LHCN-M2 (cell line): Measurements from ENCODE around the gene FGFR4. TPM values are rescaled to one million over a fixed set of nuclear protein-coding genes. Genes with fewer than 3 reads are reported as not detected.
A peak's percentile ranks its signal among the peaks of the same experiment; 100 is the strongest.

Experiments
- DNase-seq: peaks from one replicate; pipeline ENCODE4 v3.0.0-alpha.2; 2012; ENCODE audit warnings: low read depth
- total RNA-seq: library from RNA; depleted of rRNA; stranded (reverse); fragments of >200 nt; gene quantifications from 2 replicates; pipeline ENCODE4 v1.2.3, GENCODE V29; 2014

The FGFR4 gene
- total RNA-seq, 1 experiment from 2014 or later = 56.0 TPM

DNA sequence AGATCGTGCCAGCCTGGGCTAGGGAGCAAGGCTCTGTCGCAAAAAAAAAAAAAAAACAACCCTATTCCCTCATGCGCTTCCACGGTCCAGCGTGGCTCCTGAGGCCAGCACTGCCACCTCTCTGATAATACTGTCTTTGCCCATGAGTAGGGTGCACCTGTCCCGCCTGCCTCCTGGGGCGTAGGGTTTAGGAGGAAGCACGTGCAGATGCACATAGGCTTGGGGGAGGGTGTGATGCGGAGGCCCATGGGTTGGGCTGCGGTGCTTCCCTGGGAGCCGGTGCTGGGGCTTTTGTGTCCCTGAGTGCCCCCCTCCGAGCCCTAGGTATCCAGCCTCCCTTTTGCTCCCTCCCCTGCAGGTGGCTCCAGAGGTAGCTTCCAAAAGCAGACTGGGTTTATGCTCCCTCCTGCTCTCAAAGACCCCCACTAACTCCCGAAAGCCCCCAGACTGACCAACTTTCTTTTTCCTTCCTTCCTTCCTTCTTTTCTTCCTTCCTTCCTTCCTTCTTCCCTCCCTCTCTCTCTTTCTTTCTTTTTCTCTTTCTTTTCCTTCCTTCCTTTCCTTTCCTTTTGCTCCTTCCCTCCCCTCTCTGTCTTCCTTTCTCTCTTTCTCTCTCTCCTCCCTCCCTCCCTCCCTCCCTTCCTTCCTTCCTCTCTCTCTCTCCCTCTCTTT, 12.8 kb downstream of the FGFR4 start:
- DNase-seq = peak; percentile 27

GRCh38 chr5:177100714-177101121, 14.0 kb downstream of the FGFR4 start:
- peak; percentile 91 for DNase-seq

GRCh38 chr5:177103523-177104253, 17.0 kb downstream of the FGFR4 start:
- DNase-seq = peak; percentile 84

DNA sequence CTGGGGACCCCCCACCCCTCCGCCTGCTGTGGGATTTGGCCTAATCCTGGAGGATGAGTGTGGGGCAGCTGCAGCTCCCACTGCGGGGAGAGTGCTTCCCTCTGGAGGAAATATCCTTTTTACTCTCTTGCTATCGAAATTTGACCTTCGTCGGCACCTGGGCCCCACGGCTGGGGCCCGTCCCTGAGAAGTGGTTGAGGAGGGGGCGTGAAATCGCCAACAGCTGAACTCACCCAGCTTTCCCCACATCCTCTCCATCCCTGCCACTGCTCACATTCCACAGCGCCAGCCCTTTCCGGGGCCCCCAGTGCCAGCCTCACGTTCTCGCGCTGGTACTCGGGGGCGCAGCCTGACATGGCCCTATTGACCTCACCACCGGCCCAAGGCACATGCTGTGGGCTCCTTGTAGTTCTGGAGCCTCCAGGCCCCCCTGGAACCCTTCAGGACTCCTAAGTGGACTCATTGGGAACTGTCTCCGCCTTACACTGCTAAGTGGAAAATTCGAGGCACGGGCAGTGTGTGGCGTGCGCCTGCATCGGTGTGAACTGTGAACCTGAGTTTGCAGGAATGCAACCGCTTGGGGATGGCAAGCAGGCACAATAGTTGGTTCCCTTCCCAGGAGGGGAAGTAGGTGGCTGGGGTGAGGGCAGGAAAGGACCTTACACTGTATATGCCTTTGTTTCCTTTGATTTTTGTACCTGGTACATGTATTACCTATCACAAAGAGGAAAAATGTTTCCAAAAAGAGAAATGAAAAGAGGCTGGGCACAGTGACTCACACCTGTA, 19.2 kb downstream of the FGFR4 start:
- no peak for DNase-seq

DNA sequence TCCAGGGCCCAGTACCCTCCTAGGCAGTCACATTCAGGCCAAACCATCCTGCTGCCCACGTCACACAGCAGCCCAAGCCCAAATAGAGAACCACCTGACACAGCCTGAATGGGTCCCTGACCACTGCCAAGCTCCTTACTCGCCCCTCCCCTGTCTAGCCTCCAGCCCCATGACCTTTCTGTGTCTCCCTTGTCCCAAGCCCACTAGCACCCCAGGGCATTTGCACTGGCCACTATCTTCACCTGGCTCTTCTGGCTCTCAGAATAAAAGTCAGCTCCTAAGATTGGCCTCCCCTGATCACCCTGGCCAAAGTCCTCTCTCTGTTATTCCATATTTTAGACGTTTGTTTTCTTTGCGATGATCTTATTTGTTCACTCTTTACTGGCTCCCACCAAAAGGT, 20.4 kb downstream of the FGFR4 start:
- DNase-seq = no peak

DNA sequence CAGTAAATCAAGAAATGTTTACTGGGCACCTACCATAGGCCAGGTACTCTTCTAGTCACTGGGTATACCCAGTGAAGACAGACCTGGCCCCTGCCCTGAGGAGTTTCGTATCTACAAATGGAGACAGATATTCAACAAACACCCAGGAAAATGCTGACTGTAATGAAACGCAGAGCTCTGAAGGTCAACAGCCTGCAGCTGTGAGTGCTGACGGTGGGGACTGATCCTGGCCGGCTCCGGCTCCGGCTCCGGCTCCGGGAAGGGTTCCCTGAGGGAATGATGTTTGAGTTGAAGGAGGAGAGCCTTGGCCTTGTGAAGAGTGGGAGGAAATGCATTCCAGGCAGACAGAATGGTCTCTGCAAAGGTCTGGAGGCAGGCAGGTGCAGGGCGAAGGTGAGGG, 23.1 kb downstream of the FGFR4 start:
- DNase-seq = no peak

DNA sequence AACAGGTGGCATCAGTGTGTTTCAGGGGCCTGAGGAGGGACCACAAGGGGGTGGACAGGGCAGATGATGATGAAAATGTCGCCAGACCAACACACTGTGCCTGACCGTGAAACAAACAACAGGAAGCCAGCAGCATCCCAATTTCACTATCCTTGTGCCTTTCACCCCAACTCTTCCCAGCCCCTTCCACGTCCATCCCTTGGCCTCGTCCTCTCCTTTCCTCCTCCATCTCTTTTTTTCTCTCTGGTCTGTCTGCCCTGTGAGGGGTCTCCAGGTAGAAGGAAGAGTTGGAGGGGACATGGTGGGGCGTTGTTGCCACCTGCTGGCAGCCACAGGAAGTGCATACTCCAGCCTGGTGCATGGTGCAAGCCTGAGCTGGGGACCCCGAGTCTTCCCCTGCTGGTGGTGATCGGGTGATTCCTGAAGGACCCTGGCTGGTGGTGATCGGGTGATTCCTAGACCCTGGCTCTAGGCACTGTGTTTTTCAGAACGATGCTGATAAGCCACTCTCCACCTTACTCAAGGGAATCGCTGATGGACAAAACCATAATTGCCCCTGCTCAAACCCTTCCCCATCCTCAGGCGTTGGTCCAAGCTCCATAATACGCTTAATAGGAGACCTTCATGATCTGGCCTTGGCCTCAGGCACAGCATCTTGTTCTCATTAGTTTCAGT, 25.1 kb downstream of the FGFR4 start:
- DNase-seq = peak; percentile 43

DNA sequence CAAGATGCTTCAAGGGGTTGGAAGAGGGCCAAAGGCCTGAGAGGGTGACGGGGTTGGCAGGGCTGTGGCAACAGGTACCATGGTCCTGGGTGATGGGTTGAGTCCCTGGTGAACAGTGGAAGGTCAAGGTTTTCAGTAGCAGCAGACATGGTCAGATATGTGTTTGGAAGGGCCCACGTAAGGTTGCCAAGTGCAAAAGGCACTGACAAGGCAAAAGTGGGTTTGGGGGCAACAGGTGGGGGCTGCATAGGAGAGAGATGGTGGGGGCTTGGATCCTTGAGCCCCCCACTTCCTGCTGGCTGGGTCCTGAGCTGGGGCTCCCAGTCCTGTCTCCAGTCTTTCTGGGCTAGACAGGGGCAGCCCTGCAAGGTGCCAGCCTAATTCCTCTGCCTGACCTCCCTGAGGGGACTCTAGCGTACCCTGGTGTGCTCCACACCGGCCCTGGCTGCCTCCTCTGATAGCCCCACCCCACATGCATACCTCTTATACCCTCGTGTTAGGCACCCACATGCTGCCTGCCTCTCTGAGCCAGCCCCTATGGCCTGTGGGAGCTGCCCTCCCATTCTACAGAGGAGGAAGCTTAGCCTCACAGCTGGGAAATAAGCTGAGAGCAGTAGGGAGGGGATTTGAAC, 26.0 kb downstream of the FGFR4 start:
- DNase-seq = no peak

- DNase-seq = peak; percentile 66
Observed at GRCh38 chr5:177113566-177114424, 27.1 kb downstream of the FGFR4 start.

GRCh38 chr5:177116631-177117373, 30.1 kb downstream of the FGFR4 start:
- DNase-seq = peak; percentile 64

- no peak for DNase-seq
Observed at GRCh38 chr5:177117441-177118045, 30.8 kb downstream of the FGFR4 start.

- DNase-seq = no peak
Observed at GRCh38 chr5:177122566-177122965, 35.9 kb downstream of the FGFR4 start.

DNA sequence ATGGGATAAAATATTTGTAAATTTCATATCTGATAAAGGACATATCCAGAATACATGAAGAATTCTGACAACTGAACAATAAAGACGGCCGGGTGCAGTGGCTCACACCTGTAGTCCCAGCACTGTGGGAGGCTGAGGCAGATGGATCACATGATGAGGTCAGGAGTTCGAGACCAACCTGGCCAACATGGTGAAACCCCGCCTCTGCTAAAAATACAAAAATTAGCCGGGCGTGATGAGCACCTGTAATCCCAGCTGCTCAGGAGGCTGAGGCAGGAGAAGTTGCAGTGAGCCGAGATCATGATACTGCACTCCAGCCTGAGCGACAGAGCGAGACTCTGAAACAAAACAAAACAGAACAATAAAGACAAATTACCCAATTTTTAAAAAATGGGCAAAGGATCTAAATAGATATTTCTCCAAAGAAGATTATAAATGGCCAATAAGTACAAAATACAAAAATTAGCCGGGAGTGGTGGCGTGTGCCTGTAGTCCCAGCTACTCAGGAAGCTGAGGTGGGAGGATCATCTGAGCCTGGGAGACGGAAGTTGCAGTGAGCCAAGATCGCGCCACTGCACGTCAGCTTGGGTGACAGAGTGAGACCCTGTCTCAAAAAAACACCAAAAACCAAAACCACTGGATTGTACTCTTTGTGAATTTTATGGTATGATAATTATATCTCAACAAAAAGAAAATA, 37.2 kb downstream of the FGFR4 start:
- no peak for DNase-seq

GRCh38 chr5:177124486-177124991, 37.8 kb downstream of the FGFR4 start:
- DNase-seq = no peak

DNA sequence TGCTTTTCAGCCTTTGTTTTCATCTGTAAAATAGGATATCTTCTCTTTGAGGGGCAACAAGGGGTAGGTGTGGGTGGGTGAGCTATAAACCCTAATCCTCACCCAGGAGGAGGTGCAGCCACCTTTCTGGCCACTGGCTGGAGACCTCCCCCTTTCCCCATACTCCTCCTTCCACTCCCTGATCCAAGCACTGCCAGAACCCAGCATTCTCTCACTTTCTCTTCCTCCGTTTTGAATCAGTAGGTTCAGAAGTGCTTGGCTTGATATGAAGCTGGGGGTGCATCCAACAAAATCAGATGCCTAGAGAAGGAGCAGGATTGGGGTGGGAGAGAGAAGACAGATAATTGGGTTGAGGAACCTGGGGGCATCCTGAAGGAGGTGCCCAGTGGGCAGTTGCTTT, 40.1 kb downstream of the FGFR4 start:
- no peak for DNase-seq

DNA sequence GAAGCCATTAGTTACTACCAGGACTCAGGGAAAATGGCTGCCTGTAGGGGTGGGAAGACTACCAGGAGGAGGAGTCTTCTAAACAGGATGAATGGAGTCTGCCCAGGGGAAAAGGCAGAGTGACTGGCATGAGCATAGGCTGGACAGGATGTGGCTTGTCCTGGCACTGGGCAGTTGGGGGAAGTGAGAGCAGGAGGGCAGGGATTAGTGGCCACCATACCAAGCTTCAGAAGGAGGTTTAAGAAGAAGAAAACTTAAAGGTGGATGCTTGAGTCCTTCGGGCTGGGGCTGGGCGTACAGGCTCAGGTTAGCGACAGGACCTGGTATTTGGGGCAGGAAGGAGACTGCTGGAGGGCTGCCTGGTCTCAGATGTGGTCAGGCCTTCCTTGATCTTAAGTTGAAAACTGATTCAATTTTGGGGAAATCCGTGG, 41.9 kb downstream of the FGFR4 start:
- DNase-seq = peak; percentile 88

DNA sequence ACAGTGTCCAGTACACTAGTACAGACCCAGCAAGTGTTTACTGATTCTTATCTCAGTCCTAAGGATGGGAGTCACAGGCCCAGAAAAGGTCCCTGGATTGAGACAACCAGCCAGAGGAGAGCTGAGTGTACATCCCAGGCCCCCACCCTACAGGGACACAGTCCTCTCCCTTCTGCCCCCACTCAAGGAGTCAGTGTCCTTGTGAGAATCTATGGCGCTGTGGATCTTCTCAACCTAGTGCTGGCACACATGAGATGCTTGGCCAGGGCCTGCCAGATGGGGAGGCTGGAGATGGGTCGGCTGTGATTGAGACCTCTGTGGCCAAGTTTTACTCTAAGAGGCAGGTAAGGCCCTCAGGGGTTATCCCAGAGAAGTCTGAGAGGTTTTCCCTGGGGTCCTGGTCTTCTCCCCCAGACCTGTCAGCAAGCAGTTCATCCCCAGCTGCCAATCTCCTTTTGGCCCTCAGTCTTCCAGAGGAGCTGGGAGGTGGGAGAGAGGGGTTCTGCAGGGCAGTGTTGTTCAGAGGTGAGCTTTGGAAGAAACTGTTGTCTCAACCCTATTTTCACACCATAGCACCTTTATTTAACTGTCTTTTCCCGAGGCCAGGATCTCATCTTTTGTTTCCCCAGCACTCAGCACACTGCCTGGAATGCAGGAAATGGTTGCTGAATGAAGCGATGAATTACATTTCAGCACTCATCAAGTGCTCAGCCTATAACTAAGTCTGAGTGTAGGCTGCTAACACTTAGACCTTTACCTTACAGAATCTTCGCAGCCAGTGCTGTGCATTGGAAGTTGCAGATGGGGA, 43.7 kb downstream of the FGFR4 start:
- no peak for DNase-seq

- DNase-seq = no peak
Observed at GRCh38 chr5:177131019-177131320, 44.3 kb downstream of the FGFR4 start.
